ENCODE data around the gene GREB1.

GREB1 gene

DNA sequence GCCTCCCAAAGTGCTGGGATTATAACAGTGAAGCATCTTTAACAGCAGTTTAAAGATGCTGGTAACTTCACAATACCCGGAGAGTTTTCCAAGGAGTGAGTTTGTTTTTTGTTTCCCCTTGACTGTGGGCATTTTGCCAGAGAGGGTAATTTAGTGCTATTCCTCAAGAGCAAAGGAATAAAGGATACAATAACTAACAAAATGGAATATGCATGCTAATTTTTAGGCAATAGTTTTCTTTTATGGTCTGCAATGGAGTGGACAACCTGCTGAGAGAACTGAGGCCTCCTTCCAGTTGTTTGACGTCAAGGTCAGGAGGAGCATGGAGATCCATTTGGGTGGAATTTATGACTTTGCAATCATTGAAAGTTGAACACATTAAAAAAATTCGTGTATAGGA lies 15.9 kb upstream of the GREB1 start:
- DNase-seq, result no peak
- Mint-ChIP-seq H3K4me1 (no peaks in the 10 kb centered on the region), H3K36me3 (peaks cover 0 to 3% of the 10 kb centered on the region in 2 donors), H3K9me3 (peaks cover 4 to 6% of the 10 kb centered on the region in 2 donors), H3K27me3 (peaks cover 22 to 26% of the 10 kb centered on the region in 2 donors), H3K4me3 (no peak overlapping the region), H3K27ac (no peak overlapping the region)
- no peak for ATAC-seq (replicated peaks)

DNA sequence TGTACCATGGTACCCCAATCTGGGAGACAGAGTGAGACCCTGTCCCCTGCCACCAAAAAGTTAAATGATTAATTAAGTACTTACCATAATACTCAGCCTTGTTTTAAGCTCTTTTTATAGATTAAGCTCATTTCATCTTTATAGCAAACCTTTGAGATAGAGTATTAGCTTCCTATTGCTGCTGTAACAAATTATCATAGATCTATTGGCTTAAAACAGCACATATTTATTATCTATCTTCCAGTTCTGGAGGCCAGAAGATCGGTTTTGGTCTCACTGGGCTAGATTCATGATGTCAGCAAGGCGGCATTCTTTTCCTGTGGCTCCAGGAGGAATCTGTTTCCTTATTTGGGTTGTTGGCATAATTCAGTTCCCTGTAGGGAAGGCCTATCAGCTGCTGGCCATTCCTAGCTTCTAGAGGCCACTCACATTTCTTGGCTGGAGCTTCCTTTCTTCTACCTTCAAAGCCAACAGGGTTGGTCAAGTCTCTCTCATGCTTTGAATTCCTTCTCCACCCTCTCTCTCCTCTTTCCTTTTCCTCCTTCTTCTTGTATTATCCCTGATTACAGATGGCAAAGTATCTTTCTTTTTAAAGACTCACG lies 13.7 kb upstream of the GREB1 start:
- ATAC-seq (replicated peaks) (no peak), DNase-seq (no peak)
- H3K9me3 Mint-ChIP-seq, result peaks cover 4 to 6% of the 10 kb centered on the region in 2 donors
- peaks cover 0 to 3% of the 10 kb centered on the region in 2 donors for H3K36me3 Mint-ChIP-seq
- peaks cover 4 to 7% of the 10 kb centered on the region in 2 donors for H3K4me1 Mint-ChIP-seq
- H3K27me3 Mint-ChIP-seq, result peaks cover 15 to 21% of the 10 kb centered on the region in 2 donors
- no peak overlapping the region for H3K4me3 Mint-ChIP-seq
- H3K27ac Mint-ChIP-seq, result no peak overlapping the region

DNA sequence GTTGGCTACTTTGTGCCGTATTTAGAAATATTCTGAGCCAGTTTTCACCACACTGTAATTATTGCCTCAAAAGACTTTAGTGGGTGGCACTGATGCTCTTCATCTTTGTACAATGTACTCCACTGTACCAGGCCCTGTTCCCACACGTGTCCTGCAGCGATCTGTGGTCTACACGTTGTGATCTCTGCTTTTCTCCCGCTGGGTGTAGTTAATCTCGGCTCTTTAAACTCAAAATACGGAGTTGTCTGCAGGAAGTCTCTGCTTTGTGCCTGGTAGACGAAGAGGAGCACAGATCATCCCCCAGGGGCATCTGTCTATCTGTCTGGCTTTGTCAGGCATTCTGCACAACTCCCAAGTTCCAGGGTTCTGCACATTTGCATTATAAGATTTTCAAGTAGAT lies 12.1 kb upstream of the GREB1 start:
- Mint-ChIP-seq H3K9me3 (peaks cover 4 to 7% of the 10 kb centered on the region in 2 donors), H3K4me1 (peaks cover 5 to 8% of the 10 kb centered on the region in 2 donors)
- ATAC-seq (replicated peaks), result no peak

DNA sequence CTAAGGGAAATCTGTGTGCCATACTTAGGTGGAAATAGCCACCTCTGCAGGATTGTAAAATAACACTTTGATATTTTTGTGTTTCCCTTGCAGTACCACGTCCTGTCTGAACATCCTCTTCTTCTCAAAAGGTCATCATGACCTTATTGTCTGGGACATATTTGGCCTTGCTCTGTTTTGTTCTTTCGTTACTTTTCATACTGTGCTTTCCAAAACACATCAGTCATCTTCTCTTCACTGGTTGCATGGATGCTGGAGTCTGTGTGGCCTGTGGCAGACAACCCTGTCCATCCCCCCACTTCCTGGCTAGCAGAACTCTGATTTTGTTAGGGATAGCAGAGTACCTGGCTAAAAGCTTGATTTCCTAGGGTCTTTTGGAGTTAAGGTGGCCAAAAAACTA lies 9.4 kb upstream of the GREB1 start:
- Mint-ChIP-seq H3K9me3 (peaks cover 7 to 10% of the 10 kb centered on the region in 2 donors), H3K27me3 (peaks cover 33 to 36% of the 10 kb centered on the region in 2 donors), H3K36me3 (peaks cover 2 to 7% of the 10 kb centered on the region in 2 donors), H3K27ac (no peak overlapping the region), H3K4me3 (no peak overlapping the region), H3K4me1 (peaks cover 7 to 14% of the 10 kb centered on the region in 2 donors)
- ATAC-seq (replicated peaks), result peak; percentile 25 to 60
- DNase-seq, result no peak

More for the DNA sequence above, 12.1 kb upstream of the GREB1 start:
- no peak overlapping the region for H3K27ac Mint-ChIP-seq
- H3K36me3 Mint-ChIP-seq, result peaks cover under 1 to 3% of the 10 kb centered on the region in 2 donors
- DNase-seq, result no peak
- H3K27me3 Mint-ChIP-seq, result peaks cover 17 to 21% of the 10 kb centered on the region in 2 donors
- H3K4me3 Mint-ChIP-seq, result no peak overlapping the region

DNA sequence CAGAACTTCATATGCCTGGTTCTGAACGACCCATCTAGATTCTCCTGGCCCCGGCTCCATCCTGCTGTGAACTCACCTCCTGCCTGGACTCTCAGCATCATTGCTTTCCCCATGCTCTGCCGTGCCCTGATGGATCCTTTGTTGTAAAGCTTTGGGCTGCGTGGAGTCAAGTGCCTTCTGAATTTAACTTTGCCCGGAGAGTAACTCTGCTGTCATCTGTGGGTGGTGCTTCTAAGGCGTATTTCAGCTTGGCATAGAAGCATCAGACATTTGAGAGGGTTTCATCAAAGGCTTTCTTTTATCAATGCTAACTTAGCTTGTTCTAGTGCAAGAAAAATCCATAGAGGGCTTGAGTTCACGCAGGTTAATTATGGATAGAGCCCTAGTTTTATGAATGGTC lies 8.1 kb upstream of the GREB1 start:
- ATAC-seq (replicated peaks) (no peak), DNase-seq (no peak)
- no peak overlapping the region for H3K4me3 Mint-ChIP-seq
- H3K27me3 Mint-ChIP-seq, result peaks cover 32 to 34% of the 10 kb centered on the region in 2 donors
- no peak overlapping the region for H3K27ac Mint-ChIP-seq
- peaks cover 7 to 14% of the 10 kb centered on the region in 2 donors for H3K4me1 Mint-ChIP-seq
- H3K9me3 Mint-ChIP-seq, result peaks cover 3 to 4% of the 10 kb centered on the region in 2 donors
- peaks cover 2 to 4% of the 10 kb centered on the region in 2 donors for H3K36me3 Mint-ChIP-seq

DNA sequence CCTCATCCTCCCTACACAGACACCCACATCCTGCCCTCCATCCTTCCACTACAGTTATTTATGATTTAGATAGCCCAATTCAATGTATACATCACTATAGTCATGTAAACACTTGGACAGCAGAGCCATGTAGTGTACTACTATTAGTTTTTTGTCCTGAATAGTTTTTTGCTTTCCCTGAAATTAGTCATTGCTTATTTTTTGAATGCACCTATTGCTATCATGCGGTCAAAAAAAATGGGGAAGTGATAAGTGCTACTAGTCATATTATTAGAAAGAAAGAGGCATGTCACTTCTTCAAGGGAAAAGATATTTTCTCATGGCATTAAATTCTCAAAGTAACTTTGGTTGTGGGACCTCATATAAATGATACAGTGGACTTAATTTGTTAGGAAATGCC lies 6.8 kb upstream of the GREB1 start:
- Mint-ChIP-seq H3K4me3 (no peak overlapping the region), H3K36me3 (peaks cover 2 to 4% of the 10 kb centered on the region in 2 donors), H3K27me3 (peaks cover 34 to 38% of the 10 kb centered on the region in 2 donors), H3K4me1 (peaks cover 7 to 14% of the 10 kb centered on the region in 2 donors), H3K9me3 (peaks cover 3 to 4% of the 10 kb centered on the region in 2 donors), H3K27ac (no peak overlapping the region)
- ATAC-seq (replicated peaks), result peak; percentile 65 to 76
- DNase-seq, result no peak

DNA sequence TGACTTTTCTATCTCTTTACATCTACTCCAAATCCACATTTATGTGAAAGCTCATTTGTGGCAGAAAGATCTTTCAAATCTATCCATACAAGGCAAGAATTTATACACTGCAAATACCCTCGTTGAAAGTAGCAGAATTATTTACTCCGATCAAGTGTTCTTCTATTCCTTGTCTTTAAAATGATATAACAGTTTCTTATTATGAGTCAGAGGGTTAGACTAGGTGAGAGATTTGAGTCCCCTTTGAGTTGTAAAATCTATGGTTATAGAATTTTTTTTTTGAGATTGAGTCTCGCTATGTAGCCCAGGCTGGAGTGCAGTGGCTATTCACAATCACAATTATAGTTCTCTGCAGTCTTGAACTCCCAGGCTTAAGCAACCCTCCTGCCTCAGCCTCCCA lies 5.6 kb upstream of the GREB1 start:
- no peak for DNase-seq
- H3K9me3 Mint-ChIP-seq, result peaks cover 3 to 4% of the 10 kb centered on the region in 2 donors
- no peak for ATAC-seq (replicated peaks)
- no peak overlapping the region for H3K27ac Mint-ChIP-seq
- H3K27me3 Mint-ChIP-seq, result peaks cover 35 to 50% of the 10 kb centered on the region in 2 donors
- peaks cover 7 to 14% of the 10 kb centered on the region in 2 donors for H3K4me1 Mint-ChIP-seq
- H3K36me3 Mint-ChIP-seq, result peaks cover 2 to 4% of the 10 kb centered on the region in 2 donors
- no peak overlapping the region for H3K4me3 Mint-ChIP-seq

DNA sequence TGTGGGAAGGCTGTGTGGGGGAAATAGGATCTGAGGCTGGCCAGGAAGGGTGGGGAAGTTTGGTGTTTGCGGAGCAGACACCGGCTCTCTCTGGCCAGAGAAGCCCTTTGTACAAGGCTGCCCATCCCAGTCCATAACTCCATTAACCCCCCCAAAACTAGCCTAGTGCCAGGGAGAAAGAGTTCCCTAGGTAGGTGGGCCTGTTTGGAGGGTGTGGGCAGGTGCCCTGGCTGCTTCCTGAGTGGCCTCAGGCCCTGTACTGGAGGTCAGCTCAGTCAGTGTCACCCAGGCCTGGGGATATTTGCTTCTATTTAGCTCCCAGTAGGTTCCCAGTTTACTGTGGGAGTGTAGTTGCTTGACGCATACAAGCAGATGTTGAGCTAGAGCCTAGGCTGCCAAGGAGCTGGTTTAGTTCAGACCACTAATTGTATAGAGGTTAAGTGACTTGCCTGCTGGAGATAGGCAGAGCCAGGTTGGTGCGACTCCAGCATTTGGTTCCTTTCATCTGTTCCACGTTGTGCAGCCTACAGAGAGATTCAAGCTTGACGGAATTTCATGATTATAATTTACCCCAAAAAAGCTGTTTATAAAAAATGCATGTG lies 2.9 kb upstream of the GREB1 start:
- DNase-seq (no peak), ATAC-seq (replicated peaks) (no peak)
- H3K9me3 Mint-ChIP-seq, result peaks cover 3 to 4% of the 10 kb centered on the region in 2 donors
- H3K4me1 Mint-ChIP-seq, result peaks cover 3 to 7% of the 10 kb centered on the region in 2 donors
- peaks cover 2 to 4% of the 10 kb centered on the region in 2 donors for H3K36me3 Mint-ChIP-seq
- no peak overlapping the region for H3K4me3 Mint-ChIP-seq
- peaks cover 39 to 56% of the 10 kb centered on the region in 2 donors for H3K27me3 Mint-ChIP-seq
- H3K27ac Mint-ChIP-seq, result no peak overlapping the region

DNA sequence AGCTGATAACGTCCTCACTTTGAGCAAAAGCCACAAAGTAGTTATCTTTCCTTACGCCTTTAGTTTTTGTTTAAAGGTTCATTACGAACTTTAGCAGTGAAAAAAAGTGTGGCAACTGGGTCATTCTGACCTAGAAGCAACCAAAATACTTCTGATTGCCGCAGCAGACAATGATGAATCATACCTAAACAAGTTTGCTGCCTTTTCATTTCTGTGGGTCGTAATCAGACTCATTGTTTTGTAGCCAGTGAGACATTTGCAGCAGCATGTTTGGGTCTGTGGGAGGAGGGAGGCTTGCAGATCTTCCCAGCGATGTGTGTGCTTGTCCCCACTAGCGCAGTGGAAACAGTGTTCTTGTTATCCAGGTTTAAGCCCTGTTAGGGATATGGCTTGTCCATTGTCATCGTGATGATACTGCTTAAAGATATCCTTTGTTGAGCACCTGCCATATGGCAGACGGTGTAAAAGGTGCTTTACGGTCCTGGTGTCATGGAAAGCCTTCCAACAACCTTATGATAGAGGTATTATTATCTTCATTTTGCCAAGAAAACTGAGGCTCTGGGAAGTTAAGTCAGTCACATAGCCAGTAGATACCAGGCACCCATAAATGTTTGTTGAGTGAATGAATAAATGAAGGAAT lies 1.3 kb upstream of the GREB1 start:
- DNase-seq (no peak), ATAC-seq (replicated peaks) (no peak)
- no peak overlapping the region for H3K27ac Mint-ChIP-seq
- no peak overlapping the region for H3K4me3 Mint-ChIP-seq
- peaks cover 30 to 53% of the 10 kb centered on the region in 2 donors for H3K27me3 Mint-ChIP-seq
- H3K36me3 Mint-ChIP-seq, result no peaks in the 10 kb centered on the region
- no peaks in the 10 kb centered on the region for H3K9me3 Mint-ChIP-seq
- no peaks in the 10 kb centered on the region for H3K4me1 Mint-ChIP-seq

DNA sequence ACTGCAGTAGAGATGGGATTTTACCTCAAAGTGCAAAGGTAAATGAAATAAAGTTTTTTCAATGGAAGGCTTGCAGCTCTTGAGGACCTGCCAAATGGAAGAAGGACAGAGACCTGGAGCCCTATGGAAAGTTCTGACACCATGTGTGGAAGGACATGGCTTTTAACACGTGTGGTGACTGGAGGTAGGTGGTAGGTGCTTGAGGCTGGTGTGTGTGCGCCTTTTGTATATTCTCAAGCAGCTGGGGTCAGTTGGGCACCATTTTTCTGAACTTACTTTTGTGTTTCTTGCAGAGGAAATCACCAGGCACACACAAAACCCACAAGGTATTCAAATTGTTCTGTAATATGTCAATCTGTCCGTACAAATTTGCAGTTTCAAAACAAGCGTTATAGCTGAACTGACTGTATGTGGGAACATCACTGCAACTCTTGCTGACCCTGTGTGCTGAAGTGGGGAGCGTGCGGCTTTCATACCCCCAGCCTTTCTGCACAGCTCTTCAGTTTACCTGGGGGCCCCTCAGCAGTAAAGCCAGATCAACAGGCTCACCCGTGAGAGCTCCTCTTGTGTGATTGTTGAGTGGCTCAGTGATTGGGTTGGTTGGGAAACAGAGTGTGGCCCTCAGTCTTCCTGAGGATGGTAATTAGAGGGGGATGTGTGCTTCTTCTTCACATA lies 363 bp downstream of the GREB1 start:
- Mint-ChIP-seq H3K4me3 (no peak overlapping the region), H3K36me3 (no peaks in the 10 kb centered on the region), H3K4me1 (no peaks in the 10 kb centered on the region), H3K27ac (no peak overlapping the region), H3K27me3 (peaks cover 22 to 45% of the 10 kb centered on the region in 2 donors), H3K9me3 (no peaks in the 10 kb centered on the region)
- DNase-seq, result no peak
- no peak for ATAC-seq (replicated peaks)

DNA sequence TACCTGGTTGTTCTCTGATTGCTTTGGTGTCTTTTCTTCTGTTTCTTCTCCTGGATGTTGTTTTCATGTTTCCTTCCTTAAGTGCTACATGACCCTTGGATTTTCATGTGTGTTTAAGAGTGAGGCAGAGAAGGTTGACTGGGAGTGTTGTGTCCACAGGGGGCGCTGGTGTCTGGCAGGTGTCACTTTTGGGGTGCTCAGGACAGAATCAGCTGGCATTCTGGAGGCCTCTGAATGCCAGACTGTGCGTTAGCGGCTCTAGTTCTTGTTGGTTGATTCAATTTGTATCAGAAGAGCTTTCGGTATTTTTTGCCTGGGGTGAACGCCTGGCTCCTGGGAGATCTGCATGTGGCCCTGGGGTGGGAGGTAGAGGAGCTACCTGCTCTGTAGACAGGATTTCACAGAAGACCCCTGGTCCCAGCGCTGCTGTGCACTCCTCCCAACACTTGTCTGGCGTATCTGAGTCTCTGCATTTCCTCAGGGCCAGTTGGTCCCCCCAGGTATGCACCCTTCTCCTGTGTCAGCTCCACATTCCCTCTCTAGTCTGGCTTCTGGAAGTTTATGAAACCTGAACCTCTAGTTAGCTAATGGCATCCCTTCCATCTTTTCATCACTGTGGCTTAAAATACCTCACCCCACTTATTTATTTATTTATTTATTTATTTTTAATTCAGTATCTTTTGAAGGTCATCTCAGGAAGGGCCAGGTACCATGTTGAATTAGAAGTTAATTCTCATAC lies 1.1 kb downstream of the GREB1 start:
- no peaks in the 10 kb centered on the region for H3K36me3 Mint-ChIP-seq
- no peak overlapping the region for H3K4me3 Mint-ChIP-seq
- H3K9me3 Mint-ChIP-seq, result no peaks in the 10 kb centered on the region
- no peaks in the 10 kb centered on the region for H3K4me1 Mint-ChIP-seq
- DNase-seq, result no peak
- H3K27ac Mint-ChIP-seq, result no peak overlapping the region
- no peak for ATAC-seq (replicated peaks)
- peaks cover 21 to 40% of the 10 kb centered on the region in 2 donors for H3K27me3 Mint-ChIP-seq

DNA sequence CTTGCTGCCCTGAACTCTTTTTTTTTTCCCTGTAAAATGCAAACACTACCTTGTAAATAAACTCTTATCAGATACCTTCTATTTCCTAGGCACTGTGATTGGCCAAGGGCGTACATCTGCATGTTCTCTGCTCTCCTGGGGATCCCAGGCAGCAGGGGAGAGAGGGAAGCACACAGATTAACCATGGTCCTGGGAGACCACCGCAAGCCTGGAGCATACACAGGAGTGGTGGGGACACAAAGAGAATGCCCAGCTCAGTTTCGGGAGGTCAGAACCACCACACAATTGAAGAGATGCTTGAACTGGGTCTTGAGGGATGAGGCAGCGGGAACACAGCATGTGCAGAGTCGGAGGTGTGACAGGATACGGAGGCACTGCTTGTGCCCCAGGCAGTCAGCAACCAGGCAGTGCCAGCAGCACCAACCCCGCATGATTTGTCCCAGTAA lies 2.1 kb downstream of the GREB1 start:
- no peak overlapping the region for H3K27ac Mint-ChIP-seq
- H3K36me3 Mint-ChIP-seq, result no peaks in the 10 kb centered on the region
- ATAC-seq (replicated peaks) (no peak), DNase-seq (no peak)
- H3K9me3 Mint-ChIP-seq, result no peaks in the 10 kb centered on the region
- peaks cover 24 to 48% of the 10 kb centered on the region in 2 donors for H3K27me3 Mint-ChIP-seq
- H3K4me3 Mint-ChIP-seq, result no peak overlapping the region
- H3K4me1 Mint-ChIP-seq, result no peaks in the 10 kb centered on the region

DNA sequence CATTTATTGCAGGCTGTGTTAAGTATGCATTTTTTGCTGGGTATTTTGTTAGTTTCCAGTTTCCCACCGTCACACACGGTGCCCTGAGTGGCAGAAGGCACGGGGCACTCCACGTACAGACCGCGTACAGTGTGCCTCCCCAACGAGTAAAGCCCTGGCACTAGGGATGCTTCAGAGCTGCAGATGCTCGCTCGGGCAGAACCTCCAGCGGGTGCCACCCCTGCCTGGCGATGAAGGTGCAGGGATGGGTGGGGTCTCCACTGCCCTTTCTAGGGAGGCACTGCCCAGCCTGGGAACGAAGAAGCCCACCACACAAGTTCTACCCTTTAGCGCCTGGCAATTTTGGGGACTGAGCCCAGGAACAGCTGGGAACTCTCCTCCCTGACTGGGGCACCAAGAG lies 4.1 kb downstream of the GREB1 start:
- H3K27me3 Mint-ChIP-seq, result peaks cover 32 to 48% of the 10 kb centered on the region in 2 donors
- no peaks in the 10 kb centered on the region for H3K9me3 Mint-ChIP-seq
- no peak overlapping the region for H3K27ac Mint-ChIP-seq
- no peak overlapping the region for H3K4me3 Mint-ChIP-seq
- H3K4me1 Mint-ChIP-seq, result no peaks in the 10 kb centered on the region
- no peaks in the 10 kb centered on the region for H3K36me3 Mint-ChIP-seq
- DNase-seq, result no peak
- ATAC-seq (replicated peaks), result no peak
